HCT116 (cell line): ENCODE results near the gene CCDC106.

Experiments
- CBX3 ChIP-seq: IDR thresholded peaks from 2 replicates; pipeline ENCODE4 v1.6.1; 2012; ENCODE audit warnings: low read depth
- EGR1 ChIP-seq: IDR thresholded peaks from 2 replicates; pipeline ENCODE4 v1.6.1; 2012; ENCODE audit warnings: low read depth
- EZH2 ChIP-seq: fragments of 200-600 bp; sonication (generic); IDR thresholded peaks from 2 replicates; pipeline ENCODE4 v1.6.1; 2017; ENCODE audit warnings: antibody characterized with exemption, mixed run types
- EZH2phosphoT487 ChIP-seq: fragments of 200-600 bp; IDR thresholded peaks from 2 replicates; pipeline ENCODE4 v1.6.1; 2018; ENCODE audit warnings: antibody characterized with exemption, borderline replicate concordance
- POLR2A ChIP-seq: IDR thresholded peaks from 2 replicates; pipeline ENCODE4 v1.7.0; 2011; ENCODE audit warnings: borderline replicate concordance; ENCODE audit not compliant: insufficient read depth, insufficient read length; ENCODE audit errors: extremely low read depth
- RAD21 ChIP-seq: IDR thresholded peaks from 2 replicates; pipeline ENCODE4 v1.6.1; 2012; ENCODE audit warnings: low read depth, mild to moderate bottlenecking
- YY1 ChIP-seq: IDR thresholded peaks from 2 replicates; pipeline ENCODE4 v1.6.1; 2011; ENCODE audit warnings: low read length, low read depth, moderate library complexity, mild to moderate bottlenecking; ENCODE audit not compliant: insufficient replicate concordance; ENCODE audit errors: extremely low read depth
- ZNF274 ChIP-seq: fragments of 200-500 bp; sonication (Bioruptor generic); IDR thresholded peaks from 2 replicates; pipeline ENCODE4 v1.6.1; 2014; ENCODE audit warnings: mild to moderate bottlenecking, low read depth, low read length, inconsistent platforms
- TF ChIP-seq, protein P1 (sequence below), 3 experiments: fragments of 200-600 bp in 1 of 3; sonication (generic) in 1 of 3; IDR thresholded peaks in 2 of 3; conservative IDR thresholded peaks in 1 of 3; 2 replicates each; pipeline ENCODE4 v1.5.1; 2012 to 2017; ENCODE audit warnings: low read depth in 2 of 3, low read length in 2 of 3, antibody characterized with exemption in 1 of 3, borderline replicate concordance in 1 of 3, control low read depth in 1 of 3, mild to moderate bottlenecking in 1 of 3, mixed read lengths in 1 of 3, mixed run types in 1 of 3, moderate library complexity in 1 of 3; ENCODE audit not compliant: insufficient read depth in 1 of 3

GRCh38 chr19:55678121-55678671, 30.2 kb downstream of the CCDC106 start:
- TF ChIP-seq, protein P1, sequence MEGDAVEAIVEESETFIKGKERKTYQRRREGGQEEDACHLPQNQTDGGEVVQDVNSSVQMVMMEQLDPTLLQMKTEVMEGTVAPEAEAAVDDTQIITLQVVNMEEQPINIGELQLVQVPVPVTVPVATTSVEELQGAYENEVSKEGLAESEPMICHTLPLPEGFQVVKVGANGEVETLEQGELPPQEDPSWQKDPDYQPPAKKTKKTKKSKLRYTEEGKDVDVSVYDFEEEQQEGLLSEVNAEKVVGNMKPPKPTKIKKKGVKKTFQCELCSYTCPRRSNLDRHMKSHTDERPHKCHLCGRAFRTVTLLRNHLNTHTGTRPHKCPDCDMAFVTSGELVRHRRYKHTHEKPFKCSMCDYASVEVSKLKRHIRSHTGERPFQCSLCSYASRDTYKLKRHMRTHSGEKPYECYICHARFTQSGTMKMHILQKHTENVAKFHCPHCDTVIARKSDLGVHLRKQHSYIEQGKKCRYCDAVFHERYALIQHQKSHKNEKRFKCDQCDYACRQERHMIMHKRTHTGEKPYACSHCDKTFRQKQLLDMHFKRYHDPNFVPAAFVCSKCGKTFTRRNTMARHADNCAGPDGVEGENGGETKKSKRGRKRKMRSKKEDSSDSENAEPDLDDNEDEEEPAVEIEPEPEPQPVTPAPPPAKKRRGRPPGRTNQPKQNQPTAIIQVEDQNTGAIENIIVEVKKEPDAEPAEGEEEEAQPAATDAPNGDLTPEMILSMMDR (IDR thresholded peaks at IDR 0.05 in 2 of 3, conservative IDR thresholded peaks at IDR 0.05 in 1 of 3; ENCODE audit: borderline replicate concordance in 1 of 3, insufficient read depth in 1 of 3, low read depth in 2 of 3, low read length in 2 of 3), result no peak
- no peak for TF ChIP-seq POLR2A
- TF ChIP-seq YY1, result no peak
- TF ChIP-seq EGR1, result no peak
- no peak for TF ChIP-seq EZH2phosphoT487
- TF ChIP-seq CBX3, result no peak
- TF ChIP-seq ZNF274, result no peak
- no peak for TF ChIP-seq RAD21
- no peak for TF ChIP-seq EZH2
